Measurements from ENCODE around the gene CUL1. TPM values are rescaled to one million over a fixed set of nuclear protein-coding genes. Genes with fewer than 3 reads are reported as not detected.

The CUL1 gene
- total RNA-seq, 1 experiment from 2014 or later = 56.0 TPM

- DNase-seq (ENCODE audit: low spot score) = no peak
These were observed 19.7 kb downstream of the CUL1 start for GRCh38 chr7:148718431-148718830.

GRCh38 chr7:148719753-148720152, 21.1 kb downstream of the CUL1 start:
- no peak for DNase-seq (ENCODE audit: low spot score)

DNA sequence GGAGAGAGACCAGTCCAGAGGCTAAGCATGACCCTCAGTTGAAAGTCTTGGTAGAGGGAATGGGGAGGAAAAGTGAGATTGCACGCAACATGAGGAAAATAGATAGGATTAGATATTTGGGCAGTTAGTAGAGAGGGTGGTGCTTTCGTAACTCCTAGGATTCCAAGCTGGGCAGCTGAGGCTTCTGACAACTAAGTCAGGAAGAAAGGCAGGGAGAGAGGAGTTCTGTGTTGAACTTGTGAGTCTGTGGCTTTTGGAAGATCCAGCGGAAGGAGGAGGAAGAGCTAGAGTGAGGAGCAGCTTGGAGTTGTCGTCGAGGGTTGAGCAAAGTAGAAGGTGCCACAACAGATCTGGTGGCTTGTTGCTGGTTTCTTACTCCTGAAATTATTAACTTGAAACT, 21.8 kb downstream of the CUL1 start:
- DNase-seq (ENCODE audit: low spot score) = no peak

GRCh38 chr7:148721390-148721789, 22.7 kb downstream of the CUL1 start:
- DNase-seq (ENCODE audit: low spot score) = no peak

DNA sequence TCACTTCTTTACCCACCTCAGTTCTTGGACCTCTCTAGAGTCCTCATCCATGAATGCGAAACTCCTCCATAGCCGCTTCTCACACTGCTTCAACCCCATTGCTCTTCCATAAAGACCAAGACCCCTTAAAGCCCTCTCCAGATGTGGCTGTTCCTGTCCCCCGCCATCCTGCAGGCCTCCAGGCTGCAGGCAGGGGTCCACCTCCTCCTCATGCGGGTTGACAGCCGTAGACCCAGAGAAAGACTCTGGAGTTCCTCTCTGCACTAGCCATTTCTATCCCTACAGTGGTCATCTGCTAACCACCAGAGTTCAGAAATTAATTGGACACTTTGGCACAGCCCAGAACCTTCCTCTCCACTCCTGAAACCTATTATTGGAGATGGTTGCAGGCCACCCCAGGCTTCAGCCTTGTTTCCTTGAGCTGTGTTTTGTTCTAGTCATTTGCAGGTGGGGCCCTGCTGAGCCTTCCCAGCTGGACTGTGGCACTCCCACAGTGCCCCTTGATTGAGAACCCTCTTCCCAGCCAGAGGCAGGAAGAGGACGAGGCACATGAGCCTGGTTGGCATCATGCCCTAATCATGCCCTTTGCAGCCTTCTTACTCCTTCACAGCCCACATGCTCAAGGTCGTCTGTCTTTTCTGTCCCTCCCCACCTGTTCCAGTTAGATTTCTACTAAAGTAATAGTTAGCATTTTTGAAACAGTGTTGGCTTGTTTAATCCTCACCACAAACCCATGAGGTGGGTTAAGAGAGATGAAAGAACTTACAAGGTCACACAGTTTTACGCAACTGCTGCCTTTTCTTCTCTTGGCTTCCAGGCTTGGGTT, 23.9 kb downstream of the CUL1 start:
- DNase-seq (ENCODE audit: low spot score) = no peak

DNA sequence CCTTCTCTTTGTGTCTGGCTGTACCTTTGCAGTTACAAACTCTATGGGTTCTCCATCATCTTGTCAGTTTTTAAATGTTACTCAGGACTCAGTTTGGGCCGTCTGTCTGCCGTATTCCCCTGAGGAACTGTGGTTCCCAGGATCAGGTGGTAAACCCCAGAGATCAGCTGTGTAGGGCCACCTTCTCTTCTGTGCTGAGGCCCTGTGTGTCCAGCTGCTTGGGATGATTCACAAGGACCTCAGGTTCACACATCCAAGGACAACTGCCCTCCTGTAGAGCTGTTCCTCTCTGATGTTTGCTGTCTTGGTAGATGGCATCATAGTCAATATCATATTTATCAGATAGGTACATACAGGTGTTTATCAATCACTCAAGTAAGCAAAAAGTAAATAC, 24.5 kb downstream of the CUL1 start:
- no peak for DNase-seq (ENCODE audit: low spot score)

- no peak for DNase-seq (ENCODE audit: low spot score)
These were observed 25.1 kb downstream of the CUL1 start for GRCh38 chr7:148723846-148724245.

GRCh38 chr7:148726385-148726784, 27.7 kb downstream of the CUL1 start:
- DNase-seq (ENCODE audit: low spot score) = no peak

- DNase-seq (ENCODE audit: low spot score) = no peak
These were observed 29.0 kb downstream of the CUL1 start for GRCh38 chr7:148727501-148728278.

- no peak for DNase-seq (ENCODE audit: low spot score)
These were observed 31.5 kb downstream of the CUL1 start for GRCh38 chr7:148729984-148730733.

GRCh38 chr7:148732862-148733261, 34.2 kb downstream of the CUL1 start:
- no peak for DNase-seq (ENCODE audit: low spot score)

GRCh38 chr7:148733496-148733895, 34.8 kb downstream of the CUL1 start:
- no peak for DNase-seq (ENCODE audit: low spot score)

GRCh38 chr7:148735141-148735540, 36.4 kb downstream of the CUL1 start:
- no peak for DNase-seq (ENCODE audit: low spot score)

- DNase-seq (ENCODE audit: low spot score) = no peak
These were observed 37.3 kb downstream of the CUL1 start for GRCh38 chr7:148735967-148736366.

DNA sequence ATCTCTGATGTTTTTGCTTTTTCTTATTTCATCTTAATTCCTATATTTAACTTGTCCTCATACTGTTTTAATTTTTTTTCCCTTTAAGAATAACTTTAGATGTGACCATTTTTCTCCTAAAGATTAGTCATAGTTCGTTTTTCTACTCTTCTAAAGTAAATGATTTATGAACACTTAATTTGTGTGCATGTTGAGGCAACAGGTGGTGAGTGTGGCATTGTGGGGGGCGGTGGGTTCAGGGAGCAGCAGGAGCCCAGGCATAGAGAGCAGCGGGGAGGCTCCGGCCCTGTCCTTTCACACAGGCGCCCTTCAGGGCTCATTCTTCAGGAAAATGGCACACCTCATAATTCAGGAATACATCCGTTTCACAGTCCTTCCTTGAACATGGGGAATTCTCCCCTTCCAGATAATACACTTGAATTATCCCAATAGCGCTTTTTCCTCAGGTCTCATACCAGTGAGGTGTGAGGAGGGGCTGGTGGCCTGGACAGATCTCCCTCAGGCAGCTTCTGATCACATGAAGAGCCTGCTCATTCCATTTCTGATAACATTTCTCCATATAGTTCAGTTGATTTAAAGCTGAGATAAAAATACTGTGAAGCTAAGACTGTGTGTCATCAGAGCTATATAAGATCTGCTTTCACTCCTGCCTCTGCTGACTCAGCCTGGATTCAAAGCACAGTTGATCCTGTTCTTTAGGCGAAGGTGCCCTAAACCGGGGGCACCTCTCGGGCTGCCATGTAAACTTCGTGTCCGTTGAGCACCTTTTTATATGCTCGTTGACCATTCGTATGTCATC, 40.2 kb downstream of the CUL1 start:
- DNase-seq (ENCODE audit: low spot score) = no peak

DNA sequence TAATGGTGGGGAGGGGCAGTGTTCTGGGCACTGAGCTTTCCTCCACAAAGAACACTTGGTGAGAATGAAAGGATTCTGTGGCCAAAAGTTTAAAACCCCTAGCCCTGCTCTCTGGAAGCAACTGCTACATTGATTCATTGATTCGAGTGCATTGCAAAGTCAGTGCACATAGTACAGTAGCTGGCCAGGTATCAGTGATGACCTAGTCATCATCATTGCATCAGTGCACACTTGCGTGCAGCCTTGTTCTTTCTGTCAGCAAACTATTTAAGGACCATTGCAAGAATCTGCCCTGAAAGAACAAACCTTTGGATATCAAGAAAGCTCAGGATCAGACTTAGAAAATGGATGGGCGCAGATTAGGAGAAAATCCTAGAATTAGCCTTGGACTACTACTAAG, 47.4 kb downstream of the CUL1 start:
- no peak for DNase-seq (ENCODE audit: low spot score)

GRCh38 chr7:148747274-148747673, 48.6 kb downstream of the CUL1 start:
- DNase-seq (ENCODE audit: low spot score) = no peak

DNA sequence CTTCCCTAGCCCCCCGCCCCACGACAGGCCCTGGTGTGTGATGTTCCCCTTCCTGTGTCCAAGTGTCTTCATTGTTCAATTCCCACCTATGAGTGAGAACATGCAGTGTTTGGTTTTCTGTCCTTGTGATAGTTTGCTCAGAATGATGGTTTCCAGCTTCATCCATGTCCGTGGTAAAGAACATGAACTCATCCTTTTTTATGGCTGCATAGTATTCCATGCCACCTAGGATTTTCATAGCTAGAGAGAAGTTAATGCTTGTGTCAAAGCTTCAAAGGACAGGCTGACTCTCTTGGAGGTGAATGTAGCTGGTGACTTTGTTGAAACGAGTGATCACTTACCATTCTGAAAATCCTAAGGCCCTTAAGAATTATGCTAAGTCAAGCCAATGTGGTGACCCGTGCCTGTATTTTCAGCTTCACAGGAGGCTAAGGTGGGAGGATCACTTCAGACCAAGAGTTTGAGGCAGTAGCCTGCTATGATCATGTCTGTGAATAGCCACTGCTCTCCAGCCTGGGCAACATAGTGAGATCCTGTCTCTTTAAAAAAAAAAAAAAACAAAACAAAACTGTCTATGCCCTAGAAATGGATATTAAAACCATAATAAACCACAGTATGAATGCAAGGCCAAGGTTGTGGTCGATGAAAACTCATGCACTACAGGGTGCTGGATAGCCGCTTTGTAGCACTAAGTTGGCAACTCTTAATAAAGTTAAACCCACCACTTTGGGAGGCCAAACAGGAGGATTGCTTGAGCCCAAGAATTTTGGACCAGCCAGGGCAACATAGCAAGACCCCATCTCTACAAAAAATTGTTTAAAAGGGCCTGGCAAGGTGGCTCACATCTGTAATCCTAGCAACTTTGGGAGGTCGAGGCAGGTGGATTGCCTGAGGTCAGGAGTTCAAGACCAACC, 52.0 kb downstream of the CUL1 start:
- DNase-seq (ENCODE audit: low spot score) = no peak

DNA sequence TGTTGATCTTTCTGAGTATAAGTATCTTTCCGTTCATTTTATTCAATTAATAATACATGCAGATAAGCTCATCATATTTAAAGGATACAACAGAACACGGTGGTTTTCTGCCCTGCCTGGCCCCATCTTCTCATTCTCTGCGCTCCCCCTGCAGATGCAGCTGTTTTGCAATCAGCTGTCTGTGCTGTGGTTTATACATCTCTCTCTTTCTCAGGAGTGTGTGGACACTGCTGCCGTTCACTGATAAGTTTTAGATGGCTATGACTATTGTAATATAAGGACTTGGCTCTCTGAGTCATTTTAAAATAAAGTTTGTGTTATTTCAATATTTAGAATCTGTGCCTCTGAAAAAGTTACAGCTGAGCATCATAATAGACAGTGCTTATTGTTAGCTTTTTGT, 54.5 kb downstream of the CUL1 start:
- DNase-seq (ENCODE audit: low spot score) = no peak

- DNase-seq (ENCODE audit: low spot score) = no peak
These were observed 56.2 kb downstream of the CUL1 start for GRCh38 chr7:148754912-148755311.

Data from H4 (cell line).